BE2C (cell line): ENCODE data around the gene SPOCK2.

Source experiments
- DNase-seq: peaks from one replicate; pipeline ENCODE4 v3.0.0-alpha.2; 2020
- H3K27me3 ChIP-seq: fragments of 250-450 bp; sonication (Bioruptor Pico); 2 replicates; pipeline ENCODE4 v1.5.1; 2020; ENCODE audit warnings: mild to moderate bottlenecking
- H3K36me3 ChIP-seq: fragments of 250-450 bp; sonication (Bioruptor Pico); 2 replicates; pipeline ENCODE4 v1.5.1; 2020; ENCODE audit warnings: mild to moderate bottlenecking
- H3K4me1 ChIP-seq: fragments of 250-450 bp; sonication (Bioruptor Pico); 2 replicates; pipeline ENCODE4 v1.5.1; 2020
- H3K4me3 ChIP-seq: 2 replicates; pipeline ENCODE4 v1.5.1; 2011; ENCODE audit warnings: low read depth, low read length
- H3K9me3 ChIP-seq: fragments of 250-450 bp; sonication (Bioruptor Pico); 2 replicates; pipeline ENCODE4 v1.5.1; 2020
- CTCF ChIP-seq: IDR thresholded peaks from 2 replicates; pipeline ENCODE4 v1.5.1; 2012; ENCODE audit warnings: mild to moderate bottlenecking, low read depth, low read length

SPOCK2 gene

GRCh38 chr10:72097448-72098300 is 9.3 kb upstream of the SPOCK2 start:
- H3K27me3 ChIP-seq, result no peaks in the 10 kb centered on the region
- H3K36me3 ChIP-seq, result no peaks in the 10 kb centered on the region
- H3K9me3 ChIP-seq, result no peaks in the 10 kb centered on the region
- no peak overlapping the region for H3K4me3 ChIP-seq
- DNase-seq, result no peak
- TF ChIP-seq CTCF, result no peak
- H3K4me1 ChIP-seq, result peaks cover 9% of the 10 kb centered on the region

- no peak overlapping the region for H3K4me3 ChIP-seq
- no peaks in the 10 kb centered on the region for H3K27me3 ChIP-seq
- TF ChIP-seq CTCF, result no peak
- H3K9me3 ChIP-seq, result no peaks in the 10 kb centered on the region
- H3K36me3 ChIP-seq, result no peaks in the 10 kb centered on the region
- no peak for DNase-seq
- H3K4me1 ChIP-seq, result peaks cover 12% of the 10 kb centered on the region
Measured at GRCh38 chr10:72096115-72097000, 8.0 kb upstream of the SPOCK2 start.

- peaks cover 12% of the 10 kb centered on the region for H3K4me1 ChIP-seq
Measured at GRCh38 chr10:72095195-72095594, 6.8 kb upstream of the SPOCK2 start.

GRCh38 chr10:72094574-72094973 is 6.2 kb upstream of the SPOCK2 start:
- H3K4me1 ChIP-seq, result peaks cover 12% of the 10 kb centered on the region
- no peak for TF ChIP-seq CTCF
- no peak for DNase-seq
- H3K4me3 ChIP-seq, result no peak overlapping the region
- H3K27me3 ChIP-seq, result no peaks in the 10 kb centered on the region
- H3K36me3 ChIP-seq, result no peaks in the 10 kb centered on the region
- H3K9me3 ChIP-seq, result no peaks in the 10 kb centered on the region

More at GRCh38 chr10:72095195-72095594, 6.8 kb upstream of the SPOCK2 start:
- Histone ChIP-seq H3K4me3 (no peak overlapping the region), H3K36me3 (no peaks in the 10 kb centered on the region), H3K27me3 (no peaks in the 10 kb centered on the region), H3K9me3 (no peaks in the 10 kb centered on the region)
- TF ChIP-seq CTCF, result no peak
- DNase-seq, result no peak

GRCh38 chr10:72093450-72093849 is 5.1 kb upstream of the SPOCK2 start:
- Histone ChIP-seq H3K9me3 (no peaks in the 10 kb centered on the region), H3K4me3 (no peak overlapping the region), H3K4me1 (peaks cover 12% of the 10 kb centered on the region), H3K27me3 (peaks cover 1% of the 10 kb centered on the region), H3K36me3 (no peaks in the 10 kb centered on the region)
- no peak for DNase-seq
- TF ChIP-seq CTCF, result no peak

- Histone ChIP-seq H3K4me1 (peaks cover 12% of the 10 kb centered on the region), H3K9me3 (no peaks in the 10 kb centered on the region), H3K36me3 (no peaks in the 10 kb centered on the region), H3K27me3 (peaks cover 6% of the 10 kb centered on the region), H3K4me3 (no peak overlapping the region)
- TF ChIP-seq CTCF, result no peak
- DNase-seq, result no peak
Measured at GRCh38 chr10:72092987-72093386, 4.6 kb upstream of the SPOCK2 start.
